Smooth muscle cell (in vitro differentiated cells): ENCODE measurements around the gene EPYC. TPM values are rescaled to one million over a fixed set of nuclear protein-coding genes. Genes with fewer than 3 reads are reported as not detected.

Source experiments
- DNase-seq: peaks from one replicate; lab custom pipeline; 2025; ENCODE audit not compliant: unreplicated experiment; lab: John Stamatoyannopoulos, UW
- H2AFZ ChIP-seq: fragments of 200-600 bp; sonication (generic); 2 replicates; pipeline ENCODE4 v1.6.0; 2016; ENCODE audit warnings: antibody characterized with exemption, low read depth, mild to moderate bottlenecking
- H3F3A ChIP-seq: fragments of 200-600 bp; sonication (generic); 2 replicates; pipeline ENCODE4 v1.6.0; 2017; ENCODE audit warnings: antibody characterized with exemption, low read depth
- H3K27ac ChIP-seq: fragments of 200-600 bp; sonication (generic); 2 replicates; pipeline ENCODE4 v1.5.1; 2016; ENCODE audit warnings: low read depth, mild to moderate bottlenecking
- H3K27me3 ChIP-seq: fragments of 200-600 bp; sonication (generic); 2 replicates; pipeline ENCODE4 v1.6.1; 2016; ENCODE audit warnings: low read depth, mild to moderate bottlenecking
- H3K36me3 ChIP-seq: fragments of 200-600 bp; sonication (generic); 2 replicates; pipeline ENCODE4 v1.5.1; 2016; ENCODE audit warnings: low read depth
- H3K4me1 ChIP-seq: fragments of 200-600 bp; sonication (generic); 2 replicates; pipeline ENCODE4 v1.5.1; 2016; ENCODE audit warnings: low read depth
- H3K4me2 ChIP-seq: fragments of 200-600 bp; sonication (generic); 2 replicates; pipeline ENCODE4 v1.6.0; 2016; ENCODE audit warnings: mild to moderate bottlenecking
- H3K4me3 ChIP-seq: fragments of 200-600 bp; sonication (generic); 2 replicates; pipeline ENCODE4 v1.5.1; 2016; ENCODE audit warnings: mild to moderate bottlenecking
- H3K79me2 ChIP-seq: fragments of 200-600 bp; sonication (generic); 2 replicates; pipeline ENCODE4 v1.6.0; 2016; ENCODE audit warnings: low read depth, mild to moderate bottlenecking
- H3K9ac ChIP-seq: fragments of 200-600 bp; sonication (generic); 2 replicates; pipeline ENCODE4 v1.6.0; 2016; ENCODE audit warnings: low read depth
- H3K9me3 ChIP-seq: fragments of 200-600 bp; sonication (generic); replicated peaks from 2 replicates; pipeline ENCODE4 v1.5.1; 2016; ENCODE audit warnings: low read depth
- H4K20me1 ChIP-seq: fragments of 200-600 bp; sonication (generic); 2 replicates; pipeline ENCODE4 v1.6.0; 2016; ENCODE audit warnings: low read depth
- CTCF ChIP-seq: fragments of 200-600 bp; sonication (generic); IDR thresholded peaks from 2 replicates; pipeline ENCODE4 v1.5.1; 2017; ENCODE audit warnings: borderline replicate concordance, mild to moderate bottlenecking, antibody characterized with exemption; ENCODE audit not compliant: insufficient read depth, poor library complexity, severe bottlenecking
- WGBS: methylation state at CpG from one replicate; pipeline ENCODE4 v1.1.7; 2016; ENCODE audit warnings: low lambda C conversion rate; 5-methylcytosine and 5-hydroxymethylcytosine counted together
- polyA plus RNA-seq: library from polyadenylated mRNA; unstranded; fragments of >200 nt; fragmentation: Nextera tagmentation; extraction: Ambion mirVana; gene quantifications from 2 replicates; pipeline ENCODE4 v1.2.1, GENCODE V29; 2016
- total RNA-seq: library from RNA; depleted of rRNA; stranded (reverse); fragments of >200 nt; gene quantifications from 2 replicates; pipeline ENCODE4 v1.2.3, GENCODE V29; 2014

EPYC gene
- total and polyA plus RNA-seq, 2 experiments from 2014 or later, result 0.13 to 1.1 TPM

GRCh38 chr12:91043408-91043807 is 38.6 kb upstream of the EPYC start:
- H3K9ac ChIP-seq, result no peak overlapping the region
- 76% methylated on average over 4 of the region's 4 CpGs for WGBS
- peaks cover 6% of the 10 kb centered on the region for H3K4me1 ChIP-seq
- no peak for TF ChIP-seq CTCF
- no peak overlapping the region for H3K4me3 ChIP-seq
- no peaks in the 10 kb centered on the region for H4K20me1 ChIP-seq
- H3K27me3 ChIP-seq, result no peaks in the 10 kb centered on the region
- no peak overlapping the region for H2AFZ ChIP-seq
- DNase-seq, result no peak
- H3K27ac ChIP-seq, result no peak overlapping the region
- H3F3A ChIP-seq, result no peaks in the 10 kb centered on the region
- H3K9me3 ChIP-seq, result no peaks in the 10 kb centered on the region
- H3K4me2 ChIP-seq, result no peak overlapping the region
- H3K79me2 ChIP-seq, result no peaks in the 10 kb centered on the region
- H3K36me3 ChIP-seq, result no peaks in the 10 kb centered on the region

GRCh38 chr12:91040096-91040755 is 35.5 kb upstream of the EPYC start:
- 69% methylated on average over 1 of the region's 1 CpG for WGBS
- H3K36me3 ChIP-seq, result no peaks in the 10 kb centered on the region
- DNase-seq, result no peak
- no peak overlapping the region for H3K4me3 ChIP-seq
- no peaks in the 10 kb centered on the region for H3K27me3 ChIP-seq
- no peaks in the 10 kb centered on the region for H4K20me1 ChIP-seq
- no peak for TF ChIP-seq CTCF
- H3F3A ChIP-seq, result no peaks in the 10 kb centered on the region
- H3K79me2 ChIP-seq, result no peaks in the 10 kb centered on the region
- H3K9me3 ChIP-seq, result no peaks in the 10 kb centered on the region
- H3K4me1 ChIP-seq, result peaks cover 6% of the 10 kb centered on the region
- peak overlapping the region; percentile 21 for H3K4me2 ChIP-seq
- no peak overlapping the region for H3K9ac ChIP-seq
- H2AFZ ChIP-seq, result no peak overlapping the region
- no peak overlapping the region for H3K27ac ChIP-seq

GRCh38 chr12:91037276-91037675 is 32.5 kb upstream of the EPYC start:
- H3K4me3 ChIP-seq, result no peak overlapping the region
- no peak overlapping the region for H3K9ac ChIP-seq
- H3K27ac ChIP-seq, result no peak overlapping the region
- no peaks in the 10 kb centered on the region for H3K9me3 ChIP-seq
- no peak for TF ChIP-seq CTCF
- no peak overlapping the region for H3K4me2 ChIP-seq
- no peak for DNase-seq
- peak overlapping the region; percentile 30 for H2AFZ ChIP-seq
- peaks cover 6% of the 10 kb centered on the region for H3K4me1 ChIP-seq
- H3K36me3 ChIP-seq, result no peaks in the 10 kb centered on the region
- H3K27me3 ChIP-seq, result no peaks in the 10 kb centered on the region
- H4K20me1 ChIP-seq, result no peaks in the 10 kb centered on the region
- H3K79me2 ChIP-seq, result no peaks in the 10 kb centered on the region
- H3F3A ChIP-seq, result no peaks in the 10 kb centered on the region

GRCh38 chr12:91033251-91033650 is 28.5 kb upstream of the EPYC start:
- no peak overlapping the region for H3K4me3 ChIP-seq
- no peaks in the 10 kb centered on the region for H3K4me1 ChIP-seq
- no peaks in the 10 kb centered on the region for H4K20me1 ChIP-seq
- no peaks in the 10 kb centered on the region for H3K79me2 ChIP-seq
- H2AFZ ChIP-seq, result no peak overlapping the region
- H3K9me3 ChIP-seq, result no peaks in the 10 kb centered on the region
- no peak overlapping the region for H3K4me2 ChIP-seq
- no peak overlapping the region for H3K27ac ChIP-seq
- no peaks in the 10 kb centered on the region for H3F3A ChIP-seq
- WGBS, result 97% methylated on average over 2 of the region's 2 CpGs
- H3K27me3 ChIP-seq, result no peaks in the 10 kb centered on the region
- no peak overlapping the region for H3K9ac ChIP-seq
- TF ChIP-seq CTCF, result no peak
- no peak for DNase-seq
- no peaks in the 10 kb centered on the region for H3K36me3 ChIP-seq
